Prostate gland (tissue), 2 donors: ENCODE data around the gene RTBDN.

Experiments used
- POLR2A ChIP-seq: fragments of 450-650 bp; IDR thresholded peaks from one replicate; pipeline ENCODE4 v1.6.1; 2016; ENCODE audit warnings: antibody characterized with exemption, mild to moderate bottlenecking
- TF ChIP-seq, protein P1 (sequence below), 4 experiments: fragments of 200-600 bp in 2 of 4; fragments of 450-650 bp in 2 of 4; sonication (generic) in 2 of 4; IDR thresholded peaks; 1 replicate in 3 of 4; 2 replicates in 1 of 4; pipeline ENCODE4 v1.5.1; 2016 to 2019; ENCODE audit warnings: antibody characterized with exemption in 4 of 4, mild to moderate bottlenecking in 2 of 4, moderate library complexity in 2 of 4

DNA sequence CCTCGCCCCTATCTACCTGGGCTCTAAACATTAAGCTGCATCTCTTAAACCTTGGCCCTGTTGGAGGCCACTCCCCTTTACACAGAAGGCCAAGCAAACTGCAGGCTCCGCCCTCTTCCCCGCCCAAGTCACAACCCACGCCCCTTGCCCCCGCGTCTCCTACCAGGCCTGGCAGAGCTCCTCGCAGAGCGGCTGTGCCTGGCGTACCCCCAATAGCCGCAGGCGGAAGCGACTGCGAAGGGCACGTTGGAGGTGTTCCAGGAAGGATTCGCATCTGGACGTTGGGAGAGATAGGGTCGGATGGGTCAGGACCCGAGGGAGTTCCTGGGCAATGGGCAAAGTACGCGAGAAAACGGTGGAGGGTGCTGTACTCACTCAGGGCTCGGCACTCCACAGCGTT is 5.9 kb downstream of the RTBDN start:
- TF ChIP-seq, protein P1, sequence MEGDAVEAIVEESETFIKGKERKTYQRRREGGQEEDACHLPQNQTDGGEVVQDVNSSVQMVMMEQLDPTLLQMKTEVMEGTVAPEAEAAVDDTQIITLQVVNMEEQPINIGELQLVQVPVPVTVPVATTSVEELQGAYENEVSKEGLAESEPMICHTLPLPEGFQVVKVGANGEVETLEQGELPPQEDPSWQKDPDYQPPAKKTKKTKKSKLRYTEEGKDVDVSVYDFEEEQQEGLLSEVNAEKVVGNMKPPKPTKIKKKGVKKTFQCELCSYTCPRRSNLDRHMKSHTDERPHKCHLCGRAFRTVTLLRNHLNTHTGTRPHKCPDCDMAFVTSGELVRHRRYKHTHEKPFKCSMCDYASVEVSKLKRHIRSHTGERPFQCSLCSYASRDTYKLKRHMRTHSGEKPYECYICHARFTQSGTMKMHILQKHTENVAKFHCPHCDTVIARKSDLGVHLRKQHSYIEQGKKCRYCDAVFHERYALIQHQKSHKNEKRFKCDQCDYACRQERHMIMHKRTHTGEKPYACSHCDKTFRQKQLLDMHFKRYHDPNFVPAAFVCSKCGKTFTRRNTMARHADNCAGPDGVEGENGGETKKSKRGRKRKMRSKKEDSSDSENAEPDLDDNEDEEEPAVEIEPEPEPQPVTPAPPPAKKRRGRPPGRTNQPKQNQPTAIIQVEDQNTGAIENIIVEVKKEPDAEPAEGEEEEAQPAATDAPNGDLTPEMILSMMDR (IDR thresholded peaks at IDR 0.05): no peak
- TF ChIP-seq POLR2A: no peak
